GM19467 (cell line): ENCODE results near the gene SSX4.
"Not testable (repeated sequence)": the region's sequence is repeated elsewhere in the genome, so short reads cannot be mapped to it uniquely, and the experiment has no call there.

ENCODE experiments used
- ATAC-seq: cut with Tn5 transposase; IDR thresholded peaks from one replicate; pipeline ENCODE4 v1.9.1; 2021; ENCODE audit warnings: mild to moderate bottlenecking, moderate library complexity; ENCODE audit not compliant: unreplicated experiment

The SSX4 gene

GRCh38 chrX:48383239-48383638, at the start of gene SSX4:
Gene SSX4, plus strand, starts transcription at chrX:48383539. Its CDS starts 515 bp downstream, at chrX:48384054.
- ATAC-seq, result not testable (repeated sequence)

- ATAC-seq, result not testable (repeated sequence)
Observed at GRCh38 chrX:48346059-48346458, 37.3 kb upstream of the SSX4 start.

GRCh38 chrX:48356315-48357094, 26.8 kb upstream of the SSX4 start, which contains the start of gene SSX3:
Gene SSX3, minus strand, starts transcription at chrX:48356703. Its CDS starts 1,454 bp downstream, at chrX:48355249.
- ATAC-seq, result not testable (repeated sequence)

- no peak for ATAC-seq
Observed at GRCh38 chrX:48357681-48358080, 25.7 kb upstream of the SSX4 start.

- ATAC-seq, result not testable (repeated sequence)
Observed at GRCh38 chrX:48359281-48359680, 24.1 kb upstream of the SSX4 start.

GRCh38 chrX:48367717-48368408, 15.5 kb upstream of the SSX4 start:
- not testable (repeated sequence) for ATAC-seq

GRCh38 chrX:48370408-48370807, 12.9 kb upstream of the SSX4 start:
- not testable (repeated sequence) for ATAC-seq

- not testable (repeated sequence) for ATAC-seq
Observed at GRCh38 chrX:48396931-48397330, 13.6 kb downstream of the SSX4 start.

- ATAC-seq, result not testable (repeated sequence)
Observed at GRCh38 chrX:48397825-48398224, 14.5 kb downstream of the SSX4 start.

GRCh38 chrX:48411860-48412259, 28.5 kb downstream of the SSX4 start, which contains the start of gene SSX4B:
Gene SSX4B, minus strand, starts transcription at chrX:48411960. Its CDS starts 588 bp downstream, at chrX:48411372.
- not testable (repeated sequence) for ATAC-seq

GRCh38 chrX:48427027-48427716, 43.8 kb downstream of the SSX4 start:
- not testable (repeated sequence) for ATAC-seq

- not testable (repeated sequence) for ATAC-seq
Observed at GRCh38 chrX:48429606-48430005, 46.3 kb downstream of the SSX4 start.

- ATAC-seq, result not testable (repeated sequence)
Observed at GRCh38 chrX:48430166-48430565, 46.8 kb downstream of the SSX4 start.

GRCh38 chrX:48433713-48434112, 50.4 kb downstream of the SSX4 start:
- not testable (repeated sequence) for ATAC-seq
